Measurements from ENCODE around the gene GPX8.

The GPX8 gene

GRCh38 chr5:55134053-55134722, 25.8 kb upstream of the GPX8 start:
- Mint-ChIP-seq H3K4me1 (no peaks in the 10 kb centered on the region), H3K4me3 (no peak overlapping the region), H3K36me3 (ENCODE audit: low read depth) (no peaks in the 10 kb centered on the region), H3K27ac (no peak overlapping the region), H3K9me3 (peaks cover 10% of the 10 kb centered on the region), H3K27me3 (ENCODE audit: low read depth) (peaks cover 2% of the 10 kb centered on the region)
- TF ChIP-seq CTCF (IDR thresholded peaks at IDR 0.05; ENCODE audit: unreplicated experiment in 3 of 3), result no peak

DNA sequence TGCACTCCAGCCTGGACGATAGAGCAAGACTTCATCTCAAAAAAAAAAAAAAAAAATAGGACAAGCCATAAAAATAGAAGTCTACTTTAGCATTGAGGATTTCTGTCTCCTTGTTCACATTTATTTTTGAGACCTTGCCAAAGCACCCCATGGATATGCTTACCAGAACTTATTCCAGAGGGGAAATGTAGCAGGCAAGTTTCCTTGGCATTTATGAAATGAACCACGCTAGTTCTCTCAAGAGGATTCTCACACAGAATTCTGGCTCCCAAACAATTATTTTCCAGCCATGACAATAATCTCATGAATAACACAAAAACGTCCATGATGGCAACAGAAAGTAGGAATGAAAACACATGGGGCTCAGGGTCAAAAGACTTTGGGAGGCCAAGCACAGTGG, 23.4 kb upstream of the GPX8 start:
- no peaks in the 10 kb centered on the region for H3K4me1 Mint-ChIP-seq
- H3K4me3 Mint-ChIP-seq, result no peak overlapping the region
- no peak for TF ChIP-seq CTCF (IDR thresholded peaks at IDR 0.05; ENCODE audit: unreplicated experiment in 3 of 3)
- H3K27ac Mint-ChIP-seq, result no peak overlapping the region
- H3K36me3 Mint-ChIP-seq (ENCODE audit: low read depth), result no peaks in the 10 kb centered on the region
- peaks cover 3% of the 10 kb centered on the region for H3K27me3 Mint-ChIP-seq (ENCODE audit: low read depth)
- H3K9me3 Mint-ChIP-seq, result peaks cover 3% of the 10 kb centered on the region

DNA sequence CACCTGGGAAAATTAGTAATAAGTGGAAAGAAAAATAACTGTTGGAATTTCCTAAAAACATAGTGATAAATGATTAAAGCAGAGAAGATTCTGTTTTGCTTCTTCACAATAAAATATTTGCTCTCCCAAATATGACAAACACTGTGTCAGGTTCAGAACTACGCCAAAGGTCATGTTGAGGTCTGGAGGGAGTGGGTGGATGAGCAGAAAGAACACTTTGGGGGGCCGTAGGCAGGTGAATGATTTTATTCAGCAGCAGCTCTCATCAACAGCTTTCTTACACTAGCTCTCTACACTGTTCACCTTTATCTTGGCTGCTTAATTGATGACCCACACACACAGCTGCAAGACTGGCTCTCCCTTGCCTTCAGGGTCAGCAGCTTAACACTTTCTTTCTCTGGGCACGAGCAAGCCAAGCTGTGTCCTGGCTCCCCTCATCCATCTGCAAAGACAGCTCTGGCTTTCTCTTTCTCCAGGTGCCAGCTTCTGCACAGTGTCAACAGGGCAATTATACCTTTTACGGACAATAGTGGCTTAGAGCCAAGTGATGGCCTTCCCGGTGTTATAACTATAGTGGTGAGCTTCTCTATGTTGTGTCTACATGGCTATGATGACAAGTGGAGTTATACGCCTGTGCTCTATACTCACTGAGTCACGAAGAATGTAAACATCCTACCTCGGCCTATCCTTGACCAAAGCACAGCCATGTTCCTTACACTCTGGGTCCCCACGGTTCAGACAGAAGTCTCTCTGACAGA, 18.9 kb upstream of the GPX8 start:
- H3K27ac Mint-ChIP-seq, result no peak overlapping the region
- H3K4me3 Mint-ChIP-seq, result no peak overlapping the region
- no peaks in the 10 kb centered on the region for H3K36me3 Mint-ChIP-seq (ENCODE audit: low read depth)
- H3K9me3 Mint-ChIP-seq, result no peaks in the 10 kb centered on the region
- H3K27me3 Mint-ChIP-seq (ENCODE audit: low read depth), result peaks cover 8% of the 10 kb centered on the region
- no peak for TF ChIP-seq CTCF (IDR thresholded peaks at IDR 0.05; ENCODE audit: unreplicated experiment in 3 of 3)
- H3K4me1 Mint-ChIP-seq, result no peaks in the 10 kb centered on the region

DNA sequence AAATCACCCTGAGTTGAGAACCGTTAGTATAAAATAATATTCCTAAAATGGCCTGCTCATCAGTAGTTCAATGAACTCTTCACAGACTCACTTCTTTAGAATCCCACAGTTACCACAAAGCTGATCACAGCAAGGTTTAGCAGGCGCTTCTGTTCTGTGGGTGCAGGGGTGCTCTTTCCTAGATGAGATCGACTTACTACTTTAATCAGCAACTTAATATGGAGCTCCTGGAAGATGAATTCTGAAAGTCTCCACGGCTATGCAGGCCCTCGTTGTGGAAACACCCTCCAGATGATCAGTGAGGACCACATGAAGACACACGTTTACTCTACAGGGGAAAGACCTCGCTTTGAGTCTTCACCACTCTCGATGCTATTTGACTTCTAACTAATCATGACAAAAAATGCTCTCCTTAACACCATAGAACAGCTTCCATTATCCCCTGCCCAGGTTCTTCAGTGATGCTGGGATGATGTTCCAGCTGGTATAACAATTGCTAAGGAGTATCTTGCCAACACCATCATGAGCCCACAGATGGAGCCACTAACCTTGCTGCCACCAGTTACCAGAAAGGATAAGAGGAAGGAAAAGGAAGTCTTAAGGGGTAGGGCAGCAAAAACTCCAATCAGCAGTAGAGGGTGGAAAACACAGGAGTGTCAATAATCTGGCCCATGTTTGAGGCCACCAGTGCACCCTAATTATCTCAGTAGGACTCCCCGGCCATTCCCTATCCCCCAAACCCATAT, 17.9 kb upstream of the GPX8 start:
- peaks cover 13% of the 10 kb centered on the region for H3K27me3 Mint-ChIP-seq (ENCODE audit: low read depth)
- H3K4me1 Mint-ChIP-seq, result peaks cover 4% of the 10 kb centered on the region
- TF ChIP-seq CTCF (IDR thresholded peaks at IDR 0.05; ENCODE audit: unreplicated experiment in 3 of 3), result no peak
- H3K36me3 Mint-ChIP-seq (ENCODE audit: low read depth), result no peaks in the 10 kb centered on the region
- no peak overlapping the region for H3K4me3 Mint-ChIP-seq
- H3K9me3 Mint-ChIP-seq, result no peaks in the 10 kb centered on the region
- H3K27ac Mint-ChIP-seq, result no peak overlapping the region

- Mint-ChIP-seq H3K27me3 (ENCODE audit: low read depth) (peaks cover 16% of the 10 kb centered on the region), H3K27ac (no peak overlapping the region), H3K4me3 (no peak overlapping the region), H3K4me1 (peaks cover 4% of the 10 kb centered on the region), H3K9me3 (no peaks in the 10 kb centered on the region), H3K36me3 (ENCODE audit: low read depth) (no peaks in the 10 kb centered on the region)
- no peak for TF ChIP-seq CTCF (IDR thresholded peaks at IDR 0.05; ENCODE audit: unreplicated experiment in 3 of 3)
These were observed 16.3 kb upstream of the GPX8 start for GRCh38 chr5:55143624-55144023.

All from nephron (organoid).